GM23338 (cell line): Measurements from ENCODE around the gene ANXA2R. TPM values are rescaled to one million over a fixed set of nuclear protein-coding genes. Genes with fewer than 3 reads are reported as not detected.

Experiments
- ATAC-seq: fragments of 200-7000 bp; cut with Tn5 transposase; 3 replicates; pipeline ENCODE4 v1.9.1; 2020
- DNase-seq: peaks from one replicate; pipeline ENCODE4 v3.0.0-alpha.2; 2015; ENCODE audit warnings: low spot score
- H2AFZ ChIP-seq: fragments of 200-600 bp; sonication (generic); 2 replicates; pipeline ENCODE4 v1.8.0; 2016; ENCODE audit warnings: antibody characterized with exemption, mild to moderate bottlenecking, moderate library complexity
- H3F3A ChIP-seq: fragments of 200-600 bp; sonication (generic); replicated peaks from 2 replicates; pipeline ENCODE4 v1.8.0; 2017; ENCODE audit warnings: antibody characterized with exemption, mixed run types, low read depth
- H3K27ac ChIP-seq: fragments of 200-600 bp; sonication (generic); 2 replicates; pipeline ENCODE4 v1.6.1; 2016; ENCODE audit warnings: low read depth
- H3K27me3 ChIP-seq: fragments of 200-600 bp; sonication (generic); 2 replicates; pipeline ENCODE4 v1.8.0; 2016; ENCODE audit warnings: mild to moderate bottlenecking, mixed run types, moderate library complexity; ENCODE audit not compliant: insufficient read depth
- H3K36me3 ChIP-seq: fragments of 200-600 bp; sonication (generic); 2 replicates; pipeline ENCODE4 v1.8.0; 2016; ENCODE audit warnings: mild to moderate bottlenecking; ENCODE audit not compliant: insufficient read depth
- H3K4me1 ChIP-seq: fragments of 200-600 bp; sonication (generic); 2 replicates; pipeline ENCODE4 v1.8.0; 2016; ENCODE audit warnings: mild to moderate bottlenecking, moderate library complexity; ENCODE audit not compliant: insufficient read depth
- H3K4me2 ChIP-seq: fragments of 200-600 bp; sonication (generic); 2 replicates; pipeline ENCODE4 v1.7.1; 2017; ENCODE audit warnings: mixed run types
- H3K4me3 ChIP-seq: fragments of 200-600 bp; sonication (generic); 2 replicates; pipeline ENCODE4 v1.6.1; 2016; ENCODE audit warnings: mixed run types
- H3K79me2 ChIP-seq: fragments of 200-600 bp; sonication (generic); replicated peaks from 2 replicates; pipeline ENCODE4 v1.8.0; 2017; ENCODE audit warnings: mild to moderate bottlenecking; ENCODE audit not compliant: insufficient read depth
- H3K9me2 ChIP-seq: fragments of 200-600 bp; sonication (generic); 2 replicates; pipeline ENCODE4 v1.8.0; 2017; ENCODE audit not compliant: insufficient read depth
- H4K20me1 ChIP-seq: fragments of 200-600 bp; sonication (generic); replicated peaks from 2 replicates; pipeline ENCODE4 v1.8.0; 2017; ENCODE audit warnings: mild to moderate bottlenecking; ENCODE audit not compliant: insufficient read depth
- H3K27ac Mint-ChIP-seq: 2 replicates; pipeline ENCODE4 v1.8.0; 2020; ENCODE audit warnings: inconsistent platforms, mild to moderate bottlenecking, moderate library complexity, mixed read lengths
- H3K27me3 Mint-ChIP-seq: 3 replicates; pipeline ENCODE4 v1.8.0; 2022; ENCODE audit warnings: low read depth, mild to moderate bottlenecking, moderate library complexity, mixed read lengths, inconsistent platforms; ENCODE audit not compliant: insufficient read depth, poor library complexity
- H3K36me3 Mint-ChIP-seq: 3 replicates; pipeline ENCODE4 v1.8.0; 2021; ENCODE audit warnings: low read depth, mild to moderate bottlenecking, inconsistent platforms, moderate library complexity, mixed read lengths
- H3K4me1 Mint-ChIP-seq: 3 replicates; pipeline ENCODE4 v1.8.0; 2020; ENCODE audit warnings: mild to moderate bottlenecking, inconsistent platforms, mixed read lengths
- H3K4me3 Mint-ChIP-seq: 3 replicates; pipeline ENCODE4 v1.8.0; 2021; ENCODE audit warnings: moderate library complexity, mild to moderate bottlenecking, inconsistent platforms, mixed read lengths
- H3K9me3 Mint-ChIP-seq: 3 replicates; pipeline ENCODE4 v1.8.0; 2020; ENCODE audit warnings: moderate library complexity, mild to moderate bottlenecking, inconsistent platforms, mixed read lengths
- CREB1 ChIP-seq: fragments of 250-450 bp; sonication (Bioruptor Pico); IDR thresholded peaks from 2 replicates; pipeline ENCODE4 v1.5.0; 2020; ENCODE audit warnings: low read depth, mild to moderate bottlenecking, moderate library complexity
- CTCF ChIP-seq, 2 experiments: fragments of 200-600 bp in 1 of 2; sonication (generic) in 1 of 2; conservative IDR thresholded peaks; 2 replicates each; pipeline versions ENCODE4 v1.5.1 to v1.6.1; 2016 to 2017; ENCODE audit warnings: antibody characterized with exemption in 2 of 2, low read depth in 2 of 2, mild to moderate bottlenecking in 2 of 2, moderate library complexity in 1 of 2
- ETS1 ChIP-seq: IDR thresholded peaks from 2 replicates; pipeline ENCODE4 v1.6.1; 2016; ENCODE audit warnings: antibody characterized with exemption
- JUNB ChIP-seq: IDR thresholded peaks from one replicate; pipeline ENCODE4 v1.6.1; 2016; ENCODE audit warnings: antibody characterized with exemption; ENCODE audit not compliant: unreplicated experiment
- NANOG ChIP-seq: IDR thresholded peaks from 2 replicates; pipeline ENCODE4 v1.6.1; 2016; ENCODE audit warnings: antibody characterized with exemption, borderline replicate concordance
- POLR2AphosphoS5 ChIP-seq: IDR thresholded peaks from 2 replicates; pipeline ENCODE4 v1.6.1; 2016; ENCODE audit warnings: antibody characterized with exemption, low read depth
- REST ChIP-seq: IDR thresholded peaks from one replicate; pipeline ENCODE4 v1.6.1; 2018; ENCODE audit warnings: antibody characterized with exemption; ENCODE audit not compliant: unreplicated experiment
- STAT1 ChIP-seq: IDR thresholded peaks from one replicate; pipeline ENCODE4 v1.6.1; 2016; ENCODE audit warnings: antibody characterized with exemption; ENCODE audit not compliant: unreplicated experiment
- ZNF331 ChIP-seq: fragments of 250-450 bp; sonication (Bioruptor Pico); IDR thresholded peaks from 2 replicates; pipeline ENCODE4 v1.5.0; 2020; ENCODE audit warnings: low read depth, mild to moderate bottlenecking, moderate library complexity
- ZNF462 ChIP-seq: fragments of 250-450 bp; sonication (Bioruptor Pico); IDR thresholded peaks from 2 replicates; pipeline ENCODE4 v1.5.0; 2020; ENCODE audit warnings: mild to moderate bottlenecking, moderate library complexity
- polyA plus RNA-seq: library from polyadenylated mRNA; unstranded; fragments of >200 nt; fragmentation: Nextera tagmentation; extraction: Ambion mirVana; gene quantifications from 2 replicates; pipeline ENCODE4 v1.2.1, GENCODE V29; 2016
- total RNA-seq: library from RNA; depleted of rRNA; stranded (reverse); fragments of >200 nt; shearing (Covaris generic); gene quantifications from 2 replicates; pipeline ENCODE4 v1.2.3, GENCODE V29; 2014

ANXA2R gene
- total and polyA plus RNA-seq, 2 experiments from 2014 or later, result 0.21 TPM; not detected in 1

GRCh38 chr5:43068037-43068436 lies 27.9 kb upstream of the ANXA2R start:
- H3K27me3 ChIP-seq, result peaks cover 6% of the 10 kb centered on the region
- 0 out of 2 replicates have a peak, but pooled peaks cover 15% of the 10 kb centered on the region for H3F3A ChIP-seq
- peaks cover 7% of the 10 kb centered on the region; the same call in 1 of the 3 replicates for H3K9me3 Mint-ChIP-seq
- peaks cover 21% of the 10 kb centered on the region for H3K4me1 ChIP-seq
- peaks cover 20% of the 10 kb centered on the region for H3K36me3 Mint-ChIP-seq
- H3K27me3 Mint-ChIP-seq, result peaks cover 5% of the 10 kb centered on the region
- H3K27ac Mint-ChIP-seq, result no peak overlapping the region
- no peaks in the 10 kb centered on the region for H3K9me2 ChIP-seq
- no peak overlapping the region for H3K27ac ChIP-seq
- no peaks in the 10 kb centered on the region for H4K20me1 ChIP-seq
- peaks cover 4% of the 10 kb centered on the region; the same call in 1 of the 2 replicates for H3K36me3 ChIP-seq
- H3K4me1 Mint-ChIP-seq, result peaks cover 20% of the 10 kb centered on the region; the same call in 2 of the 3 replicates
- DNase-seq, result no peak
- peak overlapping the region; percentile 97 for H3K4me3 Mint-ChIP-seq
- TF ChIP-seq STAT1, result no peak
- TF ChIP-seq ETS1, result no peak
- no peak for TF ChIP-seq CREB1 (CRISPR knock-in tag)
- TF ChIP-seq REST, result no peak
- no peak for TF ChIP-seq JUNB
- no peak for TF ChIP-seq POLR2AphosphoS5
- TF ChIP-seq ZNF331, result no peak
- TF ChIP-seq CTCF (conservative IDR thresholded peaks at IDR 0.05; ENCODE audit: low read depth in 2 of 2), result no peak
- no peak for TF ChIP-seq NANOG
- TF ChIP-seq ZNF462, result no peak
- peak overlapping the region; percentile 86 for H3K4me3 ChIP-seq
- no peak for ATAC-seq
- peak overlapping the region; percentile 100 for H2AFZ ChIP-seq
- peaks cover 12% of the 10 kb centered on the region for H3K79me2 ChIP-seq
- H3K4me2 ChIP-seq, result peak overlapping the region; percentile 83
